Activated CD4-positive, CD25-positive, alpha-beta regulatory T cell treated with anti-CD3 and anti-CD28 coated beads, Interleukin-2, amount 50 U/mL, for 72 hours (primary cell): ENCODE data around the gene OSMR.

Experiments used
- DNase-seq: peaks from one replicate; pipeline ENCODE4 v3.0.0; 2021

OSMR gene

DNA sequence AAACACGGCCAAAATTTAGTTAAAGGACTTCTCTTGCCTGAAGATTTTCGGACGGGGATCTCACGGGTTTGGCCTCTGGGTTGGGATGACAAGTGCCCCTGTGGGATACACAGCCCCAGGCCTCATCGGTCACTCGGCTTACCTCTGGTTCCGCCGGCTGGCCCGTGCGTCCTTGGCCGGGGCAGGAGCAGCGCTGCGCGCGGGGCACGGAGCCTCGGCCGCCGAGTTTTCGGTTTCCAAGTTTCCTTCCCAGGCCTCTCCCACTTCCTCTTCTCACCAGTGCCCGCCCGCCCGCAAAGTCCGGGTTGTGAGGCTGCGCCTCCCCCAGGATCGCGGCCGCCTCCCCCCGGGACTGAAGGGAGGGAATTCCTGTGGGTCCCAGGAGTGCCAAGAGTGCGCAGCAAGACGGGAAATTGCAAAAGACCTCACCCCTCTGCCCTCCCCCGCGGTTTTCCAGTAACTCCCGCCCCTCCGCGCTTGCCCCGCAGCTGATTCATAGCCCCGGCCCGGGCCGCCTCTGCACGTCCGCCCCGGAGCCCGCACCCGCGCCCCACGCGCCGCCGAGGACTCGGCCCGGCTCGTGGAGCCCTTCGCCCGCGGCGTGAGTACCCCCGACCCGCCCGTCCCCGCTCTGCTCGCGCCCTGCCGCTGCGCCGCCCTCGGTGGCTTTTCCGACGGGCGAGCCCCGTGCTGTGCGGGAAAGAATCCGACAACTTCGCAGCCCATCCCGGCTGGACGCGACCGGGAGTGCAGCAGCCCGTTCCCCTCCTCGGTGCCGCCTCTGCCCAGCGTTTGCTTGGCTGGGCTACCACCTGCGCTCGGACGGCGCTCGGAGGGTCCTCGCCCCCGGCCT lies at the start of gene OSMR:
Gene OSMR, plus strand, starts transcription at position 487 of the 853 bp plus-strand sequence. CDS start 23,033 bp downstream, outside the sequence.
- DNase-seq, result no peak

DNA sequence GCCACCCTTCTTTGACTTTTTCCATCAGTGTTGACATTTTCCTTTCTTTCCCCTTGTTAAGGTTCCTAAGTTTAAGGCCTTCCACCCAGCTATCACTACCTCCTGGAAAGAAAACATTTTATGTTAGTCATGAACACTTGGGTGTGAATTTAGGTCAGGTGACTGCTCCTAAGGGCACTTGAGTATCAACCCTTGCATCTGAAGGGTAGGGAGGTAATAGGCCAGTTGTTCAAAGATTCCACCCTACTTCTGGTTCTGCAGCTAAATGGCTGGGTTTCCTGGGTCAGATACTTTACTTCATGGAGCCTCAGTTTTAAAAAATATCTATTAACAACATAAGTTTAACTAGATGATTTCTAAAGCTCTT lies 49.1 kb upstream of the OSMR start:
- no peak for DNase-seq

DNA sequence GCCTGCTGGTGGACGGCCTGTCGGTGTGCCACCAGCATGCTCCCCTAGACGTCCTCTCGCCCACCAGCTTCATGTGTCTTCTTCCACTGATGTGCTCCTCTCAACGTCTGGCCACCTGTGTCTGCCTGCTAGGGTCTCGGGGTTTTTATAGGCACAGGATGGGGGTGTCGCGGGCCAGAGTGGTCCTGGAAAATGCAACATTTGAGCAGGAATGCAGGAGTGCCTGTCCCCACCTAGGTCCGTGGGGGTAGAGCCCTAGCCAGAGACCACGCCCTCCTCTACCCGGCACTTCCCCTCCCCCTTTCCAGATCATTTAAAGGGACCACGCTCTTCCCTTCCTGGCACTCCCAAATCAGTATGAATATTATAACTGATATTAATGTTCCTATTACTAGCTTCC lies 48.0 kb upstream of the OSMR start:
- DNase-seq, result no peak

DNA sequence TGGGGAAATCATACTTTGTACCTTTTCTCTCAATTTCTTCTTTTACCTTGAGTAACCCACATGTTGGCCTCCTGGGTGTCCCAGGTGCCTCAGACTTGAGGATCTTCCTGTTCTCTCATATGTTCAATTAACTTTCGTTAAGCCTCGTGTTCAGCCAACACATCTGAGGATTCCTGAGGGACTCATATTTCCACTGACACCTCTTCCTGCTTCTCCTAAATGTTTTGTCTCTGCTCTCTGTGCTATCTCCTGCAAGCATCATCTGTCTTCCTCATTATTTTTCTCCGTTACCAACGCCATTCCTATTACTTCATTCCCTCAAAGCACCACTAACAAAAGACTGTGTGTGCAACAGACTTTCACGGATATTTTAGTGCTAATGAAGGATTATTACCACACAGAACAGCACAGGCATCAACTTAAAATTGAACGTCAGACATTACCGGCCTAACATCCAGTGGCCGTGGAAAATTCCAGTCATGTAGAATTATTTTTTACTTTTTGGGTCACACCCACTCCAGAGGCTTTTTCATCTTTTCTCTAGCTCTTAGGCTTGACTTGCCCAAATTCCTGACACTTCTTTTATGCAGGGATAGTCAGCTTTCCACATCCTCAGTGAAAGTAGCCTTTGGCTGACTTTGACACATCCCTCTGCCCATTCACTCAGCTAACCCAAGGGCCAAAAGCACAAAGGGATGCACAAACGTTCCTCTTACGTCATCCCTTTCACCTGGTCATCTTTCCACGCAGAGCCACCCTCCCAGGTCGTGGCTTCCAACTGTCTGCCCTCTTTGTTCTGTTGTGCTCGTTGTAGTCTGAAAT lies 46.0 kb upstream of the OSMR start:
- no peak for DNase-seq

DNA sequence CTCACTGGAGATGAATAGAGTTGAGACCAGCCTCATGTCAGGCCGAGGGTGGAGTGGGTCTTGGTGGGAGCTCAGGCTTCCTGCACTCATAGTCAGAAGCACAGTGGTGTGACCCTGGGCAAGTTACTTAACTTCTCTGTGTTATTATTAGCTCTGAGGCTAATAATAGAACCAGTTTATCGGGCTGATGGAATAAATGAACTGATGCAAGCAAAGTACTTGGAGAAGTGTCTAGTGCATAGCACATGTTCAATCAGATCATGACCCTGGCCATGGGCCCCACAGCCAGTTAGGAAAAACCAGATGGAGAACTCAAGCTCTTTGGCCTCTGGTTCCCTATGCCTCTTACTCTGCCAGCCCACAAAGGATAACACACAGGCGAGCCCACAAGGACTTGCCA lies 45.3 kb upstream of the OSMR start:
- no peak for DNase-seq

DNA sequence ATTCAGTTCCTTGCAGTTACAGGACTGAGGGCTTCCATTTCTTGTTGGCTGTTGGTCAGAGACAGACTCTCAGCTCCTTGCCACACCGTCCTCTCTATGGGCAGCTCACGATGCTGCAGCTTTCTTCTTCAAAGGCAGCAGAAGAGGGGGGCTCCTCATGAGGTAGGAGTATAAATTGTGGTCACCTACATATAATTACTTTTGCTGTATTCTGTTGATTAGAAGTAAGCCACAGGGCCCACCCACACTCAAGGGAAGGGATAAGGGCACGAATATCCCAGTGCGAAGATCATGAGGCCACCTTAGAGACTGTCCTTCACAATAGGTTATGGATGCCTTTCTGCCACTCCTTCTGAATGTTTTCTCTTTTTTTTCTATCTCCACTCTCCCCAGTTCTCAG lies 43.7 kb upstream of the OSMR start:
- DNase-seq, result no peak

DNA sequence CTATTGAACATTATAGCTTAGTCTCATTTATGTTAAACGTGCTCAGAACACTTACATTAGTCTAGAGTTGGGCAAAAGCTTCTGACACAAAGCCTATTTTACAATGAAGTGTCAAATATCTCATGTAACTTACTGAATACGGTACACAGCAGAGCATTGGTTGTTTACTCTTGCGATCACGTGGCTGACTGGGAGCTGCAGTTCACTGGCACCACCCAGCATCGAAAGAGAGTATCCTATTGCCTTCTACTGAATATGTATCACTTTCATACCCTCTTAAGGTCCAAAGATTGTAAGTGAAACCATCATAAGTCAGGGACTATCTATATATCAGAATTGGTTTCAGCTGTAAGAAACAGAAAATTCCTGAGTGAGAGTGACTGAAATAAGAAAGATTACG lies 42.6 kb upstream of the OSMR start:
- DNase-seq, result no peak

DNA sequence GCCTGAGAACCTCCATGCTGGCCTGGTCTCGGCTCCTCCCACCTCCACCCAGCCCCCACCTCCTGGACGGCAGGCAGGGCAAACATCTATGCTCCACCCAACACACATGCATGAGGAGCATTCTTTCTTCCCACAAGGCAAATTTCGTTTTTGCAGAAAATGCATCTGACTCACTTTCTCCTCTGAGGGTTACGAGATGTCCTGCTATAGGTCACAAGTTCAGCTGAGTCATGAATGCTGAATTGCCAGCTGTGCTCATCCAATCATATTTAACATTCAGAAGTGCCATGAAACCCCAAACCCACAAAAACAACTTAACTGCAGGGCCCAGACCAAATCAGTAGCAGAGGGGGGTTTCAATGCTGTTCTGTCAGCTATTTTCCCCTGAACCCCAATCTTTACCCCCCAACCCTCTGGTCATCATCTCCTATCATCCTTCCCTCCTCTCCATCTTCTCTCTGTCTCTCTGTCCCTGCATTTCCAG lies 39.0 kb upstream of the OSMR start:
- no peak for DNase-seq

DNA sequence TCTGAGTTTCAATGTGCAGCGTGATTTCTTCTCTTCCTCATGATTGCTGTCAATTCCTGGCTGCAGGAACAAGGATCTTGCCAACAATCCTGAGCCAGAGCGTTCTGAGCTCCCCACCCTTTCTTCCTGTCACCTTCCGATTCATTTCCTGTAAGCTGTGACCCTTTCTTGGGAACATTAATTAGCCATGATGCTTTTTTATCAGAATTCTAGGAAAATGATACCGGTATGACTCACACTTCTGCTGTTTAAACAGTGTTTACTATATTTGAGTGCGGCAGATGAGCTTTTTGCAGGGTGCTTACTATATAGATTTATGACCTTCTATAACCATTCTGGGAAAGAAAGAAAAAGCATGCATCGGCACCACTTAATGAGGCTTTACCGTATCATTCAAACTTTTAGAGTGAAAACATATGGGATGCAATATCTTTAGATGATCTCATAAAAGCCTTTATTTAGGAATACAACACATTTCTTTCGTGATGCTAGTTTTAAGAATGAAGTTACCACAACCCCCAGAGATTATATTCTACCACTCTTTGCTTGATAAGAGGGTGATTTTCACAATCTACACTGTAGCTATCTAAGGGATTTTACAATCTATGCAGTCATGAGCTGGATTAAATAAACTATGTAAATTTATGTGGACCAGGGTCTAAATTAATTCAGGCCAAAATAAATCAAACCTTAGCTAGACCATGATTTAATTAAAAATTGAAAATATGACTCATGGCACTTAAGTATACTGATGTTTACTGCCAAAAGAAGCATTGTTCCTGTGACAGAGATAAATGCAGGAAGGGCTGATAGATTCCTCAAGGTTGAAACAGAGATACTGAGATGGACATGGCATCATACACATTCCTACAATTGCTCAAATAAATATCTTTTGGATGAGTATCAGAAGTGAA lies 38.0 kb upstream of the OSMR start:
- no peak for DNase-seq

DNA sequence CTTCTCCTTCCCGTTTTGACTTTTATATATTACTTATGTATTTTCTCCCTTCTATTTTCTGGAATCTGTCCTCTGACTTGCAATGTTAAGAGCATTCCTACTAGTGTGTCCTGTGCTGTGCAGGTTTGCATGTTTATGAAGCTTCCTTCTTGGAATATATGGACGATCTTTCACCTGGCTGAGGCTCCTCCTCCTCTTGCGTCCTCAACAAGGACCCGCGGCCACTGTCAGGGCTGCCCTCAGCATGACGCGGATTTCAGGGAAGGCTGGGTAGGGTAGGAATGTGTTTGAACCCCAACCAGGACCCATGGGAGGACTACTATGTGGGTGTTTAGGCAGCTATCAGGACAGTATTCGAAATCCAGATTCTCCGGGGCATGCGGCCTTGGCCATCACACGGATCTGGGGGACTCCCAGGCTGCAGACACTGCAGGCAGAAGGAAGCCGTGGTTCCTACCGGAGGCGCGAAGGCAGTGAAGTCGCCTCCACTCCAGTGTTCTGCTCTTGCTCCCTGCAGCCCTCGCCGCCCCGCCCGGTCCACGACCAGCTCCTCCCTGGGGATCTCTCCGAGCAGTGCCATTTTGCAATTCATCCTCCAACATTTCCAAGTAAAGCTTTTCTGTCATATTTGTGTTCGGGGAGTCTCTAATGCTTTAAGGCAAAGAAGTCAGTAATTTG lies 37.0 kb upstream of the OSMR start:
- no peak for DNase-seq

DNA sequence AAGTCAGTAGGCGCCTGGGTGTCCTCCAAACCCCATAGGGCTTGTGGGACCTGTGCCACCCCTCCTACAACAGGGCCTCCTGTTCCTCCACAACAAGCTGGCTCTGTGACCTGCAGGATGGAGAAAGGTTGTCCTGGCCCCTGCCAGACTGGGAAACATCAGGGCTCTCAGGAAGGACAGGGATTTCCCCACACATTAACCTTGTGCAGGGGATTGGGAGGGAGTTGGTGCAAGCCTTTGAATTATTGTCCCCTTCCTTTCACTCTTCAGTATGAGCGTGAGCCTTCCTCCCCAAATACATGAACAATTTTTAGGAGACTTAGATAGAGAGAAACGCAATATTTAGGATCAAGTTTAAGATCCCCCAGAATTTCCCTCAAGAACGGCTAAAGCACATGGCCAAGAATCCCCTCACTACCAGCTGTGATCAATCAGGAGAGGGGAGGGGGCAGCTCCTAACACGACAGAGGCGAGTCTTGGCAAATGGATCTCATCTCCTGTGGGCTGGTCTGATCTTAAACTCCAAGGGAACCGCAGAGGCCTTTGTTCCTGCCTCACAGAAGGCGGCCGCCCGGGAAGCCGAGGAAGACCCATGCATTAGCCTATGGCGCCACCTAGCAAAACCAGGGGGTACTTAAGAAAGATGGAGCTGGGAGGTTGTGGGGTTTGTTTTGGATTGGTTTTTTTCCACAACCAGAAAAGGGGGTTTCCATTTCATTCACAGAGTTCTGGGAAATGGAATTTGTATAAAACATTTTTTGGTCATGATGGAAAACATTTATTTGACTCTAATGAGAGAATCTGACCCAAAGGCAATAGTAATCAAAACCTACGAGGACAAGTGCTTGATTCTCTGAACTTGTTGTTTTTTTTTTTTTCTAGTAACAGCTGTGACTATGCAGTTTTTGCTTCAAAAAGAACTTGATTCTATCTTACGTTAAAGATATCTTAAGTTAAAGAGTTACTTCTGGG lies 36.1 kb upstream of the OSMR start:
- DNase-seq, result no peak

DNA sequence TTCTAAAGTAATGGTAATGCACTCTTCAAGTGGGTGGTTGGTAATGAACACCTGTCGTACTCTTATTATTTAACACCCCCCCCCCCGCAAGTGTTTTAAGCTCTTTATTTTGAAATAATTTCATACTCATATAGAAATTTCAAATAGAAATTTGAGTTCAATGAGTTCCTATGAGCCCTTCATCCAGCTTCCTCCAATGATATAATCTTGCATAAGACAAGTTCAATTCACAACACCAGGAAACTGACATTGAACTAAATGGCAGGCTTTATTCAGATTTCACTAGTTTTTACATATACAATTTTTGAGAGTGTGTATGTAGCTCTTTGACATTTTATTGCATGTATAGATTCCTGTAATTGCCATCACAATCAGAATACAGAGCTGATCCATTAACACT lies 30.9 kb upstream of the OSMR start:
- no peak for DNase-seq

DNA sequence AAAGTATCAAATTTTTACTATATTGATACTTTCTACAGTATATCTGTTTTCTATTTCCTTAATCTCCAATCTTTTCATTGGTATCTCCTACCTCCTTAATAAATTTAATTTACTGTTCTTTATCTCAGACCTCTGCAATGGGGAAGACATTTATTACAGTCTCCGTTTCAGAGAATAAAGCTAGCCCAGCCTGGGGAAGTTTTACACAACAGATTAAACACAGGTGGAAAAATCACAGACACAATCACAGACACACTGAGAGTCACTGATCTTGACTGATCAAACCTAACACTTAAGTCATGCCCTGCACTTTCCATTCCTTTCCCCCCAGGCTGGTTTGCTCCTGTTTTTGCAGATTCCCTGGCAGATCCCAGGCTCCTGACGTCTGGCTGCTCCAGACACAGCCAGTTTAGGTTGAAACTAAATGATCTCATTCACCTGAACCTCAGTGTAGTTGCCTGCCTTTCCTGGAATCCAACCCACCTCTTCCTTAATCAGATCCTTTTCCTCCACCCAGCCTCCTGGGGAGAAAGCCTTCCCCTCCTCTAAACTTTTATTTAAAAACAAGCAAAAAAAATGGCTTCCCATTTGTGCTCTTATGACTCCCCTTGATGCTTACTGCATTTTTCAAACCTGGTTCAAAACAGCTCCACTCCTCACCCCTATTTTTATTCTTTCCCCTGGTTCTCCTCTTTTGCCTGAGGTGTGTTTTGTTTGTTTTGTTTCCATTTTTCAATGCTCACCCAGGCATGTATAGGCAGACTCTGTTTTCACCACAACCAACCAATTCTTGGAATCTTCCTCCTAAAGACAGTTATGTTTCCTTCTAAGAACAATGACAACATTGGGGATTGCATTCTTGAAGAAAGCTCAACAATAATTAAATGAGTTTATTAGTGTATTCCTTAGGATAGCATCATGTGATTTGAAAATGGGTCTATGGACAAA lies 29.5 kb upstream of the OSMR start:
- no peak for DNase-seq

DNA sequence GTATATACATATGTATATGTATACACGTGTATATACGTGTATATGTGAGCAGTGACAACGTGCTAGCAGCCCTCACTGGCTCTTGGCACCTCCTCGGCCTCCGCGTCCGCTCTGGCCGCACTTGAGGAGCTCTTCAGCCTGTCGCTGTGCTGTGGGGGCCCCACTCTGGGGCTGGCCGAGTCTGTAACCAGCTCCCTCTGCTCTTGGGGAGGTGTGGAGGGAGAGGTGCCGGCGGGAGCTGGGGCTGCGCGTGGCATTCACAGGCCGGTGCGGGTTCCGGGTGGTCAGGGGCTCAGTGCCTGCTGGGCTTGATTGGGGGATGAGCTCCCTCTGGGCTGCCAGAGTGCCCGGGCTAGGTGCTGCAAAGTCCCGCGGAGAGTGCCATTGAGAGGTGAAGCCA lies 24.1 kb upstream of the OSMR start:
- DNase-seq, result no peak

DNA sequence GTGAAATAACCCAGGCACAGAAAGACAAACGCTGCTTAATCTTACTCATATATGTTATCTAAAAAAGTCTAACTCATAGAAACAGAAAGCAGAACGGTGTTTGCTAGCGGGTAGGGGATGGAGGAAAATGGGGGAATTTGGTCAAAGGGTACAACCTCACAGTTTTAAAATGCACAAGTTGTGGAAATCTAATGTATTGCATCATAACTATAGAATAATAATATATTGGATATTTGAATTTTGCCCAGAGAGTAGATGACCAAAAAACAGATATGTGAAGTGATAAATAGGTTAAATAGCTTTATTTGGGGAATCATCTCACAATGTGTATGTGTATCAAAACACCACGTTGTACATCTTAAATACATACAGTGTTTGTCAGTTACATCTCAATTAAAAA lies 22.3 kb upstream of the OSMR start:
- no peak for DNase-seq

DNA sequence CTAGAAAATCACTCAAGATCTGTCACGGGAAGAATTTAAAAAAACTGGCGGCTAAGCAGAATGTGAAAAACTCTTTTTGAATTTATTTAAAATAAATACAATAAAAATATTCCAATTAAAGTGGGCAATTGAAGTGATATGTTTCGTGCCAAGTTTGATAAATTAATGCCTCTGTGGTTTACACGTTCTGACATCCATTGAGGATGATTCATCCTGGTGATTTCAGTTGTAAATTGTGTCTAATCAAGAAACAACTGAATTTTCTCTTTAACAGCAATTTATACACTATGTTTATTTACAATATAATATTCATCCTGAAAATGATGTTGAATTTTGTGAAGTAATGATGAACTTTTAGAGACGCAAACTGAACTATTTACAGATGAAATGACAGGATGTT lies 21.0 kb upstream of the OSMR start:
- DNase-seq, result no peak

DNA sequence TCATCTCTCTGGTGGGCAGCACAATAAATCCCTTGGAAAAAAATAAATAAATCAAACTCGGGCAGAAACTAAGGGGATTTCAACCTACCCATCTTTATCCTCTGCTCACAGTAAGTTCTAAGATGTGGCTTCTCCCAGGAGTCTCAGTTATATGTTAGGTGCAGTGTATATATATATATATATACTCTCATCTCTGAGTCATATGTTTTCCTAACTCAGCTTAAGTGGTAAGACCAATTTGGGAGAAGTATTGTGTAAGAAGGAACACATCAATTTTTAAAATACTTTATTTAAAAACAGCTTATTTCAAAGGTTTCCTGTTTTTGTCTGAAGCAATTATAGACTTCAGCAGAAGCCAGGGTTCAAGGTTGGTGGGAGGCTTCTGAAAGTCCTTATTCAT lies 20.3 kb upstream of the OSMR start:
- DNase-seq, result no peak

DNA sequence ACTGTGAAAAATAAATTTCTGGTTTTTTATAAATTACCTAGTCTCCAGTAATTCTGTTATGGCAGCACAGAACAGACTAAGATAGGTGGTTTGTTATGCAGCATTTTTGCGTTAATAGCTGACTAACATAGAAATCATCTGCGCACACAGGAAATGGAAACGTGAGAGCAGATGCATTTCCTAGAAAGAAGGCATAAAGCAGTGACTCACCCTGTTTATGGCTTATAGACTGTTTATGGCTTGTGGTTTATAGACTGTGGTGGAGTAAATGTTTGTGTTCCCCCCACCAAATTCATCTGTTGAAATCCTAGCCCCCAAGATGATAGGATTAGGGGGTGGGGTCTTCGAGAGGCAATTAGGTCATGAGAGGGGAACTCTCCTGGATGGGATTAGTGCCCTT lies 18.3 kb upstream of the OSMR start:
- no peak for DNase-seq

DNA sequence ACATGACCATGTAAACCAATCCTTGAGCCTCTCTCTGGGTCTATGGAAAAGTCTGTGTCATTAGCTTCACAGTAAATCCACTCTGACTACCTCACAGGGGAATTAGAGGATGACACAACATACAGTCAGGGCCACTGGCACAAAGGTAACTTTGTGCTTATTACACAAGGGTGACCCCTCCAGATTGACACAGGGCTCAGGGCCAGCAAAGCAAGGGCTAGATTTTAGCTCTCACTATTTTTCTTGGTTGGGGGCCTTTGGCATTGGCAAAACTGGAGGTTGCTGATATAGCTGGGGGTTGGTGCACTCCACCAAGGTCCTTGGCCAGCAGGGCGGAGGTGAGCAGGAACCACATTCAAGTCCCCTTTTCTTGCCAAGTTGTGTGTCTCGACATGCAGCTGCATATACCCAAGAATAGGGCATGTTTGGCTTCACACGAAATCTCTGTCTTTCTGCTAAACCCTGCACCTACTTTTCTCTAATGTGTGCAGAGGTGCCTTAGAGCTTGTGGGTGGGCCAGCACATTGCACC lies 15.2 kb upstream of the OSMR start:
- no peak for DNase-seq

DNA sequence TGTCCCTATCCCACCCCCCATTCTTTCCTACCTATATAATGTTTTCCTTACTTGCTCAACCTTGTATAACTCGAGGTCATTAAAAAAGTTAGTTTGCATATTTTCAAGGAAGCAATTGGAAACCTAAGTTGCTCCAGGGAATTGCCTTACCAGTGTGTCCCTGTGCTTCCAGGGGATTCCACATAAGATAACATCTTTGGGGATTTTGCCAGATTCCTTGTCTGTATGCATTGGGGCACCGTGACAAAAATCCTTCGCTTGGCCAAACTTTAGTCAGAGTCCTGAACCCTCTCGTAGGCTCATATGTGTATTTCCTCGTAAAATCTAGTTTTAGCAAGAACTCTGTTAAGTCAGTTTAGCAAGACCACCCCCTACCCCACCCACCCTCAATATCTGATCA lies 14.7 kb upstream of the OSMR start:
- DNase-seq, result no peak
